IMR-90 (cell line): Measurements from ENCODE around the gene TSPO. TPM values are rescaled to one million over a fixed set of nuclear protein-coding genes. Genes with fewer than 3 reads are reported as not detected.

Experiments used
- ATAC-seq: fragments of 200-7000 bp; cut with Tn5 transposase; 2 replicates; pipeline ENCODE4 v1.9.1; 2020; ENCODE audit warnings: low read depth, mild to moderate bottlenecking, moderate library complexity
- BruUV-seq: library from RNA; stranded (reverse); fragments of 400-500 nt; replicated peaks from 2 replicates; lab custom pipeline; 2021; lab: Mats Ljungman, UMichigan
- CTCF ChIA-PET: fragments of 300-600 bp; formaldehyde crosslinking; extraction: SDS; loops from one replicate; lab custom pipeline; 2021; ENCODE audit warnings: antibody characterized with exemption; lab: Yijun Ruan, JAX
- POLR2A ChIA-PET: fragments of 300-600 bp; sonication (Branson Sonifier 250); formaldehyde crosslinking; loops from one replicate; lab custom pipeline; 2022; ENCODE audit warnings: antibody characterized with exemption; ENCODE audit not compliant: unreplicated experiment; lab: Charles Lee
- DNase-seq: peaks from one replicate; pipeline ENCODE4 v3.0.0; 2013
- H2AFZ ChIP-seq: replicated peaks from 2 replicates; pipeline ENCODE3; 2013; ENCODE audit warnings: low read length, mild to moderate bottlenecking; ENCODE audit not compliant: poor library complexity
- H2AK5ac ChIP-seq: 2 replicates; pipeline ENCODE4 v1.6.1; 2013; ENCODE audit warnings: low read depth, low read length, inconsistent platforms
- H2AK9ac ChIP-seq: replicated peaks from 2 replicates; pipeline ENCODE3; 2013; ENCODE audit warnings: mild to moderate bottlenecking, low read depth, low read length, moderate library complexity; ENCODE audit not compliant: poor library complexity
- H2BK120ac ChIP-seq: 2 replicates; pipeline ENCODE4 v1.6.1; 2013; ENCODE audit warnings: low read depth, low read length, inconsistent platforms
- H2BK15ac ChIP-seq: 3 replicates; pipeline ENCODE4 v1.6.1; 2013; ENCODE audit warnings: low read depth, low read length, inconsistent platforms
- H2BK20ac ChIP-seq: 2 replicates; pipeline ENCODE4 v1.6.1; 2013; ENCODE audit warnings: low read depth, mild to moderate bottlenecking, inconsistent platforms, low read length, moderate library complexity
- H2BK5ac ChIP-seq: 2 replicates; pipeline ENCODE4 v1.6.1; 2013; ENCODE audit warnings: mild to moderate bottlenecking, low read depth, low read length, inconsistent platforms; ENCODE audit not compliant: poor library complexity, severe bottlenecking
- H3K14ac ChIP-seq: replicated peaks from 2 replicates; pipeline ENCODE4 v1.6.1; 2013; ENCODE audit warnings: low read depth, low read length, inconsistent platforms
- H3K18ac ChIP-seq: 2 replicates; pipeline ENCODE4 v1.6.1; 2013; ENCODE audit warnings: low read depth, low read length, control low read depth
- H3K23ac ChIP-seq: 2 replicates; pipeline ENCODE4 v1.6.1; 2013; ENCODE audit warnings: low read depth, low read length, inconsistent platforms
- H3K27ac ChIP-seq: 2 replicates; pipeline ENCODE4 v1.5.1; 2013; ENCODE audit warnings: mild to moderate bottlenecking, control low read depth, low read length; ENCODE audit not compliant: insufficient read depth
- H3K27me3 ChIP-seq: 2 replicates; pipeline ENCODE4 v1.6.1; 2013; ENCODE audit warnings: low read length; ENCODE audit not compliant: control insufficient read depth, insufficient read depth
- H3K36me3 ChIP-seq: 2 replicates; pipeline ENCODE4 v1.6.1; 2013; ENCODE audit warnings: low read length, mixed read lengths; ENCODE audit not compliant: control insufficient read depth, insufficient read depth
- H3K4ac ChIP-seq: 2 replicates; pipeline ENCODE4 v1.6.1; 2013; ENCODE audit warnings: low read depth, low read length, inconsistent platforms
- H3K4me1 ChIP-seq: 2 replicates; pipeline ENCODE4 v1.6.1; 2013; ENCODE audit warnings: low read length, mixed read lengths; ENCODE audit not compliant: control insufficient read depth, insufficient read depth
- H3K4me2 ChIP-seq: 2 replicates; pipeline ENCODE4 v1.6.1; 2013; ENCODE audit warnings: low read depth, mild to moderate bottlenecking, control low read depth, low read length, moderate library complexity
- H3K4me3 ChIP-seq: 2 replicates; pipeline ENCODE4 v1.5.1; 2013; ENCODE audit warnings: low read depth, mild to moderate bottlenecking, control low read depth, low read length, moderate library complexity; ENCODE audit not compliant: insufficient read depth
- H3K56ac ChIP-seq: 2 replicates; pipeline ENCODE4 v1.6.1; 2013; ENCODE audit warnings: low read length, inconsistent platforms; ENCODE audit not compliant: insufficient read depth; ENCODE audit errors: extremely low read depth
- H3K79me1 ChIP-seq, 2 experiments: 2 replicates each; pipeline ENCODE4 v1.6.1; 2013; ENCODE audit warnings: low read length in 2 of 2, inconsistent platforms in 1 of 2, low read depth in 1 of 2
- H3K9ac ChIP-seq: 2 replicates; pipeline ENCODE4 v1.6.1; 2013; ENCODE audit warnings: low read depth, low read length, control low read depth
- H3K9me1 ChIP-seq: 2 replicates; pipeline ENCODE4 v1.6.1; 2013; ENCODE audit warnings: low read length, inconsistent platforms; ENCODE audit not compliant: insufficient read depth
- H3K9me3 ChIP-seq: 2 replicates; pipeline ENCODE4 v1.6.1; 2013; ENCODE audit warnings: low read length; ENCODE audit not compliant: control insufficient read depth, insufficient read depth
- H4K20me1 ChIP-seq: 2 replicates; pipeline ENCODE4 v1.6.1; 2013; ENCODE audit warnings: low read length, inconsistent platforms; ENCODE audit not compliant: insufficient read depth
- H4K5ac ChIP-seq: 2 replicates; pipeline ENCODE4 v1.6.1; 2013; ENCODE audit warnings: mild to moderate bottlenecking, low read depth, low read length, control low read depth
- H4K8ac ChIP-seq, 2 experiments: 2 replicates each; pipeline ENCODE4 v1.6.1; 2013; ENCODE audit warnings: low read depth in 2 of 2, low read length in 2 of 2, control low read depth in 1 of 2, inconsistent platforms in 1 of 2
- H4K91ac ChIP-seq: 2 replicates; pipeline ENCODE4 v1.6.1; 2013; ENCODE audit warnings: low read depth, low read length, inconsistent platforms; ENCODE audit not compliant: insufficient read depth
- MAFK ChIP-seq: IDR thresholded peaks from 2 replicates; pipeline ENCODE4 v1.6.1; 2012; ENCODE audit warnings: low read depth, low read length, improper control_type of control experiment
- RCOR1 ChIP-seq: IDR thresholded peaks from 2 replicates; pipeline ENCODE4 v1.6.1; 2012; ENCODE audit warnings: mild to moderate bottlenecking, low read length, improper control_type of control experiment; ENCODE audit not compliant: insufficient replicate concordance
- WGBS, 2 experiments: methylation state at CpG; one replicate each; pipeline versions ENCODE4 v1.1.5 to v1.1.7; 2013; ENCODE audit warnings: missing lambda C conversion rate in 2 of 2; ENCODE audit not compliant: insufficient read length in 1 of 2; ENCODE audit errors: extremely low coverage in 2 of 2; 5-methylcytosine and 5-hydroxymethylcytosine counted together
- dilution Hi-C: fragments of 300-500 bp; cut with HindIII; formaldehyde crosslinking; loops from one replicate; pipeline ENCODE4 v1.14.3; 2018; ENCODE audit warnings: low sequenced_read_pairs; ENCODE audit not compliant: unreplicated experiment
- in situ Hi-C: fragments of 300-500 bp; cut with MboI; formaldehyde crosslinking; loops from 3 replicates; pipeline ENCODE4 v1.14.3; 2019; ENCODE audit warnings: low sequenced_read_pairs, inconsistent platforms, mixed read lengths
- intact Hi-C: fragments of 100-400 bp; cut with micrococcal nuclease; formaldehyde crosslinking; loops from 2 replicates; pipeline ENCODE4 v1.10.0; 2022
- polyA plus RNA-seq, 3 experiments: library from polyadenylated mRNA; depleted of rRNA; stranded (reverse); fragments of >200 nt; gene quantifications; 2 replicates each; pipeline ENCODE4 v1.2.3, GENCODE V29; 2012; ENCODE audit warnings: low replicate concordance in 1 of 3
- total RNA-seq: library from RNA; depleted of rRNA; stranded (reverse); fragments of >200 nt; gene quantifications from 2 replicates; pipeline ENCODE4 v1.2.3, GENCODE V29; 2012

Gene TSPO
- total and polyA plus RNA-seq, 2 of the 4 experiments (the other 2 are of a cell fraction), result 115 to 297 TPM

GRCh38 chr22:43150731-43151206 lies 590 bp upstream of the TSPO start:
- H2BK15ac ChIP-seq, result peak overlapping the region; percentile 11; the same call in 1 of the 3 replicates
- H2BK20ac ChIP-seq, result peak overlapping the region; percentile 57; the same call in 1 of the 2 replicates
- no peak for DNase-seq
- H4K91ac ChIP-seq, result peak overlapping the region; percentile 77
- peaks cover 0 to 43% of the 10 kb centered on the region in 2 experiments; a peak in 3 of 4 replicates for H3K79me1 ChIP-seq
- dilution Hi-C loops, result no loop called here
- peak overlapping the region; percentile 68 for H3K9ac ChIP-seq
- peak overlapping the region; percentile 88 for H2AK9ac ChIP-seq
- H3K4ac ChIP-seq, result peak overlapping the region; percentile 81
- H3K9me1 ChIP-seq, result peaks cover 13% of the 10 kb centered on the region; the same call in 1 of the 2 replicates
- peak overlapping the region; percentile 51 for H3K4me3 ChIP-seq
- H3K18ac ChIP-seq, result 0 out of 2 replicates have a peak overlapping the region, but pooled peaks have one; percentile 1
- peaks cover 2% of the 10 kb centered on the region; the same call in 1 of the 2 replicates for H3K36me3 ChIP-seq
- H2AFZ ChIP-seq, result peak overlapping the region; percentile 96
- peaks cover 10% of the 10 kb centered on the region for H3K4me1 ChIP-seq
- intact Hi-C loops, result no loop called here
- peak overlapping the region; percentile 87 for H3K4me2 ChIP-seq
- CTCF ChIA-PET, result no interaction called here
- no peak overlapping the region for H2BK5ac ChIP-seq
- H3K23ac ChIP-seq, result peak overlapping the region; percentile 90
- peak overlapping the region; percentile 68; the same call in 1 of the 2 replicates for H3K14ac ChIP-seq
- H2BK120ac ChIP-seq, result peak overlapping the region; percentile 52; the same call in 1 of the 2 replicates
- peak overlapping the region; percentile 93 for H4K5ac ChIP-seq
- peak overlapping the region; percentile 32 to 93 for H4K8ac ChIP-seq
- peaks cover 16% of the 10 kb centered on the region for H4K20me1 ChIP-seq
- H3K27ac ChIP-seq, result peak overlapping the region; percentile 33; the same call in 1 of the 2 replicates
- H3K56ac ChIP-seq, result no peak overlapping the region; the same call in 1 of the 2 replicates
- in situ Hi-C loops, result no loop called here
- 91% methylated on average over 11 of the region's 15 CpGs; no CpG with 5 or more reads in 1 of the 2 experiments for WGBS, 2 experiments
- ATAC-seq, result no peak
- H3K9me3 ChIP-seq, result no peaks in the 10 kb centered on the region
- H2AK5ac ChIP-seq, result peak overlapping the region; percentile 56; the same call in 1 of the 2 replicates
- no peaks in the 10 kb centered on the region for H3K27me3 ChIP-seq
- BruUV-seq, result no TSS peak
- POLR2A ChIA-PET, result interaction anchor here (0.6 to 0.7 kb wide), 4 partner anchors 23 to 215 kb away, joined by 4 to 19 read pairs (median 14); no protein-coding TSS in a partner anchor
- TF ChIP-seq RCOR1 (no peak), MAFK (no peak)
